Loucy (cell line): ENCODE measurements around the gene TECPR2.

Source experiments
- H2AFZ ChIP-seq: fragments of 200-600 bp; sonication (generic); 2 replicates; pipeline ENCODE4 v1.6.0; 2016; ENCODE audit warnings: antibody characterized with exemption, mild to moderate bottlenecking, low read length, moderate library complexity
- H3F3A ChIP-seq: fragments of 200-600 bp; 2 replicates; pipeline ENCODE4 v1.6.0; 2016; ENCODE audit warnings: antibody characterized with exemption, low read depth, mild to moderate bottlenecking
- H3K27me3 ChIP-seq: fragments of 200-600 bp; sonication (generic); 2 replicates; pipeline ENCODE4 v1.6.1; 2014; ENCODE audit warnings: low read length, mild to moderate bottlenecking; ENCODE audit not compliant: insufficient read depth, poor library complexity, severe bottlenecking
- H3K36me3 ChIP-seq: fragments of 200-600 bp; sonication (generic); 2 replicates; pipeline ENCODE4 v1.6.1; 2016; ENCODE audit warnings: low read length; ENCODE audit not compliant: insufficient read depth
- H3K4me1 ChIP-seq: fragments of 200-600 bp; sonication (generic); 2 replicates; pipeline ENCODE4 v1.5.1; 2014; ENCODE audit warnings: low read length, mild to moderate bottlenecking; ENCODE audit not compliant: insufficient read depth, poor library complexity, severe bottlenecking
- H3K4me2 ChIP-seq: fragments of 200-600 bp; sonication (generic); 2 replicates; pipeline ENCODE4 v1.6.0; 2014; ENCODE audit warnings: antibody characterized with exemption, low read length, low read depth, mild to moderate bottlenecking; ENCODE audit not compliant: poor library complexity, severe bottlenecking
- H3K4me3 ChIP-seq: fragments of 200-600 bp; sonication (generic); 2 replicates; pipeline ENCODE4 v1.5.1; 2014; ENCODE audit warnings: low read length, mild to moderate bottlenecking, mixed read lengths; ENCODE audit not compliant: poor library complexity, severe bottlenecking
- H3K79me2 ChIP-seq: fragments of 200-600 bp; sonication (generic); 2 replicates; pipeline ENCODE4 v1.6.1; 2014; ENCODE audit warnings: low read length; ENCODE audit not compliant: insufficient read depth
- H3K9ac ChIP-seq: fragments of 200-600 bp; sonication (generic); 2 replicates; pipeline ENCODE4 v1.6.0; 2014; ENCODE audit warnings: mild to moderate bottlenecking, low read depth, low read length, moderate library complexity; ENCODE audit not compliant: poor library complexity, severe bottlenecking
- H3K9me2 ChIP-seq: fragments of 200-600 bp; sonication (generic); replicated peaks from 2 replicates; pipeline ENCODE4 v1.6.1; 2016; ENCODE audit warnings: low read depth, low read length, mixed read lengths
- H3K9me3 ChIP-seq: fragments of 200-600 bp; sonication (generic); 2 replicates; pipeline ENCODE4 v1.6.1; 2014; ENCODE audit warnings: mild to moderate bottlenecking, antibody characterized with exemption, low read length, low read depth; ENCODE audit not compliant: insufficient read depth
- H4K20me1 ChIP-seq: fragments of 200-600 bp; sonication (generic); 2 replicates; pipeline ENCODE4 v1.6.0; 2014; ENCODE audit warnings: antibody characterized with exemption, low read length, mild to moderate bottlenecking; ENCODE audit not compliant: insufficient read depth, poor library complexity, severe bottlenecking
- EZH2phosphoT487 ChIP-seq: fragments of 200-600 bp; IDR thresholded peaks from 2 replicates; pipeline ENCODE4 v1.6.1; 2018; ENCODE audit warnings: antibody characterized with exemption, mild to moderate bottlenecking, moderate library complexity, borderline replicate concordance
- TF ChIP-seq, protein P1 (sequence below): fragments of 200-600 bp; sonication (generic); conservative IDR thresholded peaks from 2 replicates; pipeline ENCODE4 v1.5.1; 2014; ENCODE audit warnings: mild to moderate bottlenecking, antibody characterized with exemption, low read length

Gene TECPR2

DNA sequence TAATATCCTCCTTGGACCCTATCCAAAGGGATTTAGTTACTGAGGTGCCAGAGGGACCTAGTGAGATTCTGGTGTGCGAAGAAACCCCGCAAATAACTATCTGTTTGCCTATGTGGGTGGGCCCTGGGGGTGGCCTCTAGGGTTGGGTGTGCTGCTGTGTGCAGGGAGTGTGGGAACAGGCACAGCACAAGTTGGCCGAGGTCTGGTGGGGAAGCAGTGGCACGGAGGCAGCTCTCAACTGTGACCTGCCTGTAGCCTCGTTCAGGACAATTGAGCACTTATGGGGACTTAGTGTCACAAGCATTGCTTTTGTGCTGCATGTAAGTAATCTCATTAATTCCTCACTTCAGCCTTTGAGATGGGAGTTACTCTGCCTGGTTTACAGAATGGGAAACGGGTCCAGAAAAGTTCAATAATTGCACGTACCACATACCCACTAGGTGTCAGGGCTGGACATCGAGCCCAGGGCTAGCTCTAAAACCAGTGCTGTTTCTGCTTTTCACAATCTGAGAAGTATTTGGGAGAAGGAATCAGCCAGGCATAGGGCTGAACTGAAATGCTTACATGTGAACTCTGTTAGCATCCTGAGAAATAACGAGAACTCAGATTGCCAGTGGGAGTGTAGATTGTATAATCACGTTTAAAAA lies 58.8 kb downstream of the TECPR2 start:
- no peak overlapping the region for H3K9ac ChIP-seq
- no peaks in the 10 kb centered on the region for H3K36me3 ChIP-seq
- TF ChIP-seq, protein P1, sequence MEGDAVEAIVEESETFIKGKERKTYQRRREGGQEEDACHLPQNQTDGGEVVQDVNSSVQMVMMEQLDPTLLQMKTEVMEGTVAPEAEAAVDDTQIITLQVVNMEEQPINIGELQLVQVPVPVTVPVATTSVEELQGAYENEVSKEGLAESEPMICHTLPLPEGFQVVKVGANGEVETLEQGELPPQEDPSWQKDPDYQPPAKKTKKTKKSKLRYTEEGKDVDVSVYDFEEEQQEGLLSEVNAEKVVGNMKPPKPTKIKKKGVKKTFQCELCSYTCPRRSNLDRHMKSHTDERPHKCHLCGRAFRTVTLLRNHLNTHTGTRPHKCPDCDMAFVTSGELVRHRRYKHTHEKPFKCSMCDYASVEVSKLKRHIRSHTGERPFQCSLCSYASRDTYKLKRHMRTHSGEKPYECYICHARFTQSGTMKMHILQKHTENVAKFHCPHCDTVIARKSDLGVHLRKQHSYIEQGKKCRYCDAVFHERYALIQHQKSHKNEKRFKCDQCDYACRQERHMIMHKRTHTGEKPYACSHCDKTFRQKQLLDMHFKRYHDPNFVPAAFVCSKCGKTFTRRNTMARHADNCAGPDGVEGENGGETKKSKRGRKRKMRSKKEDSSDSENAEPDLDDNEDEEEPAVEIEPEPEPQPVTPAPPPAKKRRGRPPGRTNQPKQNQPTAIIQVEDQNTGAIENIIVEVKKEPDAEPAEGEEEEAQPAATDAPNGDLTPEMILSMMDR = no peak
- TF ChIP-seq EZH2phosphoT487 = no peak
- no peaks in the 10 kb centered on the region for H3K4me1 ChIP-seq
- H2AFZ ChIP-seq = no peak overlapping the region
- H3K4me2 ChIP-seq = no peak overlapping the region
- H3K4me3 ChIP-seq = no peak overlapping the region
- no peaks in the 10 kb centered on the region for H4K20me1 ChIP-seq
- H3K79me2 ChIP-seq = no peaks in the 10 kb centered on the region
- no peaks in the 10 kb centered on the region for H3F3A ChIP-seq
- no peaks in the 10 kb centered on the region for H3K9me3 ChIP-seq
- no peaks in the 10 kb centered on the region for H3K9me2 ChIP-seq
- no peaks in the 10 kb centered on the region for H3K27me3 ChIP-seq

DNA sequence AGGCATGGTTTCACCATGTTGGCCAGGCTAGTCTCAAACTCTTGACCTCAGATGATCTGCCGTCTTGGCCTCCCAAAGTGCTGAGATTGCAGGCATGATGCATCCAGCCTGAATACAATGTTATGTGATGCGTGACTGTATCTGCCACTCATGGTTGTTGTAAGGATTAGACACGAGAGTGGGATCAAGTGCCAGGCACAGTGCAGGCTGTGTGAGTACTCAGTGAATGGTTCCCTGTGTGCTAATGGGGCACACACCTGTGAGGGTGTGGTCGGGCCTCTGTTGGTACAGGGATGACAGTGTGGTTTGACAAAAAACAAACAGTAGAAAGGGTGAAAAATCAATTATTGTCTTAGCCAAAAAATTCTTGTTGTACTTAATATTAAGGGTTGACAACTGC lies 61.8 kb downstream of the TECPR2 start:
- Histone ChIP-seq H3K4me3 (no peak overlapping the region), H3K79me2 (no peaks in the 10 kb centered on the region), H3K4me1 (no peaks in the 10 kb centered on the region), H3K4me2 (no peak overlapping the region), H3K36me3 (no peaks in the 10 kb centered on the region), H3K9me3 (no peaks in the 10 kb centered on the region), H2AFZ (no peak overlapping the region), H3F3A (no peaks in the 10 kb centered on the region), H3K9me2 (no peaks in the 10 kb centered on the region), H4K20me1 (no peaks in the 10 kb centered on the region), H3K27me3 (no peaks in the 10 kb centered on the region), H3K9ac (no peak overlapping the region)
- TF ChIP-seq EZH2phosphoT487 = no peak
- TF ChIP-seq, protein P1 = no peak

DNA sequence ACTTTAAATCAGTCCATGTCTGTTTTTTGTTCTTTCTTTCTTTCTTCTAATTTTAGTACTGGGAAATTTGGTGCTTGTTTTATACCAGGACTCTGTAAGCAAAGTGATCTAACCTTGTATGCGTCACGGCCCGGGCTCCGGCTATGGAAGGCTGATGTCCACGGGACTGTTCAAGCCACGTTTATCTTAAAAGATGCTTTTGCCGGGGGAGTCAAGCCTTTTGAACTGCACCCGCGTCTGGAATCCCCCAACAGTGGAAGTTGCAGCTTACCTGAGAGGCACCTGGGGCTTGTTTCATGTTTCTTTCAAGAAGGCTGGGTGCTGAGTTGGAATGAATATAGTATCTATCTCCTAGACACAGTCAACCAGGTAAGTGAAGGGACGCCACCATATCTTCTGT lies 62.2 kb downstream of the TECPR2 start:
- Histone ChIP-seq H4K20me1 (no peaks in the 10 kb centered on the region), H3F3A (no peaks in the 10 kb centered on the region), H3K79me2 (no peaks in the 10 kb centered on the region), H3K4me1 (no peaks in the 10 kb centered on the region), H3K36me3 (no peaks in the 10 kb centered on the region), H3K9ac (no peak overlapping the region), H3K9me2 (no peaks in the 10 kb centered on the region), H3K27me3 (no peaks in the 10 kb centered on the region), H2AFZ (no peak overlapping the region), H3K4me2 (no peak overlapping the region), H3K4me3 (no peak overlapping the region), H3K9me3 (no peaks in the 10 kb centered on the region)
- TF ChIP-seq EZH2phosphoT487 = no peak
- TF ChIP-seq, protein P1 = no peak
